Brain microvascular endothelial cell (primary cell): ENCODE results near the gene TMEM39B.
A peak's percentile ranks its signal among the peaks of the same experiment; 100 is the strongest.

Source experiments
- DNase-seq: peaks from one replicate; pipeline ENCODE4 v3.0.0-alpha.2; 2020
- H3K27ac ChIP-seq: fragments of 250-450 bp; sonication (Bioruptor Pico); 2 replicates; pipeline ENCODE4 v1.5.1; 2020; ENCODE audit warnings: mild to moderate bottlenecking, moderate library complexity
- H3K27me3 ChIP-seq: fragments of 250-450 bp; sonication (Bioruptor Pico); replicated peaks from 2 replicates; pipeline ENCODE4 v1.5.1; 2020; ENCODE audit warnings: mild to moderate bottlenecking
- H3K36me3 ChIP-seq: fragments of 250-450 bp; sonication (Bioruptor Pico); replicated peaks from 2 replicates; pipeline ENCODE4 v1.5.1; 2020; ENCODE audit warnings: mild to moderate bottlenecking
- H3K4me3 ChIP-seq: 2 replicates; pipeline ENCODE4 v1.5.1; 2011; ENCODE audit warnings: low read depth, mild to moderate bottlenecking, control low read depth, low read length, moderate library complexity
- in situ Hi-C: cut with HindIII; loops from 2 replicates; pipeline ENCODE4 v1.10.0; 2017; ENCODE audit warnings: low sequenced_read_pairs, low pct_ligation_motif_present
- TF ChIP-seq, protein P1 (sequence below): IDR thresholded peaks from 2 replicates; pipeline ENCODE4 v1.5.1; 2011; ENCODE audit warnings: low read depth, mild to moderate bottlenecking, moderate library complexity, low read length, control low read depth, inconsistent platforms; ENCODE audit errors: missing control alignments

The TMEM39B gene

DNA sequence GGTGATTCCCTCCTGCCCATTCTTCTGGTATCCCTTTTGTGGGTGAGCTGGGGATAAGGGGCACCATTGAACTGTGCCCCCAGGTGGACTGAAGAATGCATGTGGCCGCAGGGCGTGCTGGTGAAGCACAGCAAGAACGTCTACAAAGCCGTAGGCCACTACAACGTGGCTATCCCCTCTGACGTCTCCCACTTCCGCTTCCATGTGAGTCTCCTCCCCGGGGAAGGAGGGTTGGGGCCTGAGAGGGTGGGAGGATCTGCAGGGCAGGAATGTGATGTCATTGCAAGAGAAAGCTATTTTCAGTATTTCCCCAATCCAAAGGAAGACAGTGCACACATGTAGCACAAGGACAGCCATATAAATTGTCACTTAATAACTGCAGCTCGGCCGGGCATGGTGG, 27.6 kb downstream of the TMEM39B start:
- H3K4me3 ChIP-seq, result no peak overlapping the region
- in situ Hi-C loops, result no loop called here
- H3K36me3 ChIP-seq, result peaks cover 26% of the 10 kb centered on the region
- no peaks in the 10 kb centered on the region for H3K27me3 ChIP-seq
- DNase-seq, result peak; percentile 75
- H3K27ac ChIP-seq, result peak overlapping the region; percentile 66
- TF ChIP-seq, protein P1, sequence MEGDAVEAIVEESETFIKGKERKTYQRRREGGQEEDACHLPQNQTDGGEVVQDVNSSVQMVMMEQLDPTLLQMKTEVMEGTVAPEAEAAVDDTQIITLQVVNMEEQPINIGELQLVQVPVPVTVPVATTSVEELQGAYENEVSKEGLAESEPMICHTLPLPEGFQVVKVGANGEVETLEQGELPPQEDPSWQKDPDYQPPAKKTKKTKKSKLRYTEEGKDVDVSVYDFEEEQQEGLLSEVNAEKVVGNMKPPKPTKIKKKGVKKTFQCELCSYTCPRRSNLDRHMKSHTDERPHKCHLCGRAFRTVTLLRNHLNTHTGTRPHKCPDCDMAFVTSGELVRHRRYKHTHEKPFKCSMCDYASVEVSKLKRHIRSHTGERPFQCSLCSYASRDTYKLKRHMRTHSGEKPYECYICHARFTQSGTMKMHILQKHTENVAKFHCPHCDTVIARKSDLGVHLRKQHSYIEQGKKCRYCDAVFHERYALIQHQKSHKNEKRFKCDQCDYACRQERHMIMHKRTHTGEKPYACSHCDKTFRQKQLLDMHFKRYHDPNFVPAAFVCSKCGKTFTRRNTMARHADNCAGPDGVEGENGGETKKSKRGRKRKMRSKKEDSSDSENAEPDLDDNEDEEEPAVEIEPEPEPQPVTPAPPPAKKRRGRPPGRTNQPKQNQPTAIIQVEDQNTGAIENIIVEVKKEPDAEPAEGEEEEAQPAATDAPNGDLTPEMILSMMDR, result no peak

DNA sequence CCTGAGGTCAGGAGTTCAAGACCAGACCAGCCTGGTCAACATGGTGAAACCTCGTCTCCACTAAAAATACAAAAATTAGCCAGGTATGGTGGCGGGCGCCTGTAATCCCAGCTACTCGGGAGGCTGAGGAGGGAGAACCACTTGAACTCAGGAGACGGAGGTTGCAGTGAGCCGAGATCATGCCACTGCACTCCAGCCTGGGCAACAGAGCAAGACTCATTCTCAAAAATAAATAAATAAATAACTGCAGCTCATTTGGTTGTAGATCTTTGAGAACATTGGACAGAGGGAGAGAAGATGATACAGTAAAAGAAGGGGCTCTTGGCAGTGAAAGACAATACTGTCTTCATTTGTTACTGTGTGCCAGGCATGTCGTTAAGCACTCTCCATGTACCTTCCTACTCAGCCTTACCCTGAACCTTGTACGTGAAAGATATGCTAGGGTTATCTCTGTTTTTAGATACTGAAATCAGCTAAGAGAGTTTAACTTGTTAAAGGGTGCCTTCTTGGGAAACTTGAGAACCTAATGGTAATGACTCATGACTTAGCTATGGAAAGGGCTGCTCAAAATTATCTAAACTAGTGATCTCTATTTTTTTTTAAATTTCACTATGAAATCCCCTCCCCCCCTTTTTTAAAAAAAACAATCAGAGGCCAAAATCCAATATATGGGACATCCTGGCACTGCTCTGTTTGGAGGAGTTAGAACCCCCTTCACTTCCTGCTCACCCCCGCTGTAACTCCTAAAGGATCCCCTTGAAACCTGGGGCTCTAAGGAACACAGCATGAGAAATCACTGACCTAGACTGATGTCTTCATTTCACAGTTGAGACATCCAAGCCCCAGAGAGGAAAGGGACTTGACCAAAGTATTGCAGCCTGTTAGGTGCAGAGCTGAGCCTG, 28.3 kb downstream of the TMEM39B start:
- H3K27me3 ChIP-seq, result no peaks in the 10 kb centered on the region
- no peak overlapping the region for H3K4me3 ChIP-seq
- H3K36me3 ChIP-seq, result peaks cover 19% of the 10 kb centered on the region
- TF ChIP-seq, protein P1, result no peak
- in situ Hi-C loops, result no loop called here
- peak; percentile 42 for DNase-seq
- H3K27ac ChIP-seq, result peak overlapping the region; percentile 61

DNA sequence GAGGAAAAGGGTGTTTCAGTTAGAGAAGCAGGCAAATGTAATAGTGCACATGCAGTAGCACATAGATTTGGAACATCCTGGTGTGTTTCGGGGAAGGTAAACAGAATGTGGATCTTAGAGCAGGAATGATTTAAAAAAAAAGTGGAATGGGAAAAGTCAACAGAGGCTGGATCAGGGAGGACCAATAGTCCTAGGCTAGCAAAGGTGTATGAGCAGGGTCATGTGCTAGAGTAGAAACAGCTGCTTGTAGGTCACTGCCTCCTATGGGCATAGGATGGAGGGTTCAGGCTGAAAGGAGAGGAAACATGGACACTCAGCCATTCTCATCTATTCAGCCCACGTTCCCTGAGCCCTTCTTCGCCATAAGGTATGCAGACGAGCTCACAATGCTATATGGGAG, 31.4 kb downstream of the TMEM39B start:
- in situ Hi-C loops, result no loop called here
- TF ChIP-seq, protein P1, result no peak
- no peak for DNase-seq
- H3K36me3 ChIP-seq, result peaks cover 15% of the 10 kb centered on the region
- no peaks in the 10 kb centered on the region for H3K27me3 ChIP-seq
- H3K27ac ChIP-seq, result no peak overlapping the region
- no peak overlapping the region for H3K4me3 ChIP-seq

DNA sequence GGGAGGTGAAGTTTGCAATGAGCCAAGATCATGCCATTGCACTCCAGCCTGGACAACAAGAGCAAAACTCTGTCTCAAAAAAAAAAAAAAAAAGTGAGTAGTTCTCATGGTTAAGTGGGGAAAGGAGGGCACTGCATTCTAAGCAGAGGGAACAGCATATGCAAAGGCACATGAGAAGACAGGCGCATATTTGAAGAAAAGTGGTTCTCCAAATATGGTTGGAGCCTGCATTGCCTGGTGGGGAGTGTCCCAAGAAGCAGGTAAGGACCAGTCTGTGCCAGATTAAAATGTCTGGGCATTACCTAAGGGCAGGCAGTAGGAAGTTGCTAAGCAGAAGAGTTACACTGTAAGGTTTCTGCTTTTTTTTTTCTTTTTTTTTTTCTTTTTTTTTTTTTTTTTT, 32.6 kb downstream of the TMEM39B start:
- no peak for DNase-seq
- H3K27ac ChIP-seq, result no peak overlapping the region
- TF ChIP-seq, protein P1, result no peak
- peaks cover 6% of the 10 kb centered on the region for H3K36me3 ChIP-seq
- H3K4me3 ChIP-seq, result no peak overlapping the region
- no peaks in the 10 kb centered on the region for H3K27me3 ChIP-seq
- in situ Hi-C loops, result no loop called here

DNA sequence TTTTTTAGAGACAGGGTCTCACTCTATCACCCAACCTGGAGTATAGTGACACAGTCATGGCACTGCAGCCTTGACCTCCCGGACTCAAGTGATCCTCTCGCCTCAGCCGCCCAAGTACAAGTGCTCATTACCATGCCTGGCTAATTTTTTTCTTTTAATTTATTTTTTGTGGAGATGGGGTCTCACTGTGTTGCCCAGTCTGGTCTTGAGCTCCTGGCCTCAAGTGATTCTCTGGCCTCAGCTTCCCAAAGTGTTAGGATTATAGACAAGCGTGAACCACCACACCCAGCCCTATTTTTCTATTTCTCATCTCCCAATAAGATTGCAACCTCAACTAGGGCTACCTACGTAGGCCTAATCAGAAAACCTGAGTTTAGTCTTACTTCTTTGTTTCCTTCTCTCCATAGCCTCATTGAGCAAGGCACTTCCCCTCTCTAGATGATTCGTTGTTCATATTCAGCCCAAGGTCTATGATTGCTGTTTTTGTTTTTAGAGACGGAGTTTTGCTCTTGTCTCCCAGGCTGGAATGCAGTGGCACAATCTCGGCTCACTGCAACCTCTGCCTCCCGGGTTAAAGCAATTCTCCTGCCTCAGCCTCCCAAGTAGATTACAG, 34.0 kb downstream of the TMEM39B start:
- no peak for DNase-seq
- Histone ChIP-seq H3K27ac (no peak overlapping the region), H3K27me3 (no peaks in the 10 kb centered on the region), H3K36me3 (peaks cover 6% of the 10 kb centered on the region), H3K4me3 (no peak overlapping the region)
- TF ChIP-seq, protein P1, result no peak
- in situ Hi-C loops, result no loop called here
